ENCODE data around the gene ASPDH. TPM values are rescaled to one million over a fixed set of nuclear protein-coding genes. Genes with fewer than 3 reads are reported as not detected.
A peak's percentile ranks its signal among the peaks of the same experiment; 100 is the strongest.

Gene ASPDH
- total RNA-seq, 1 experiment from 2014 or later, result not detected

DNA sequence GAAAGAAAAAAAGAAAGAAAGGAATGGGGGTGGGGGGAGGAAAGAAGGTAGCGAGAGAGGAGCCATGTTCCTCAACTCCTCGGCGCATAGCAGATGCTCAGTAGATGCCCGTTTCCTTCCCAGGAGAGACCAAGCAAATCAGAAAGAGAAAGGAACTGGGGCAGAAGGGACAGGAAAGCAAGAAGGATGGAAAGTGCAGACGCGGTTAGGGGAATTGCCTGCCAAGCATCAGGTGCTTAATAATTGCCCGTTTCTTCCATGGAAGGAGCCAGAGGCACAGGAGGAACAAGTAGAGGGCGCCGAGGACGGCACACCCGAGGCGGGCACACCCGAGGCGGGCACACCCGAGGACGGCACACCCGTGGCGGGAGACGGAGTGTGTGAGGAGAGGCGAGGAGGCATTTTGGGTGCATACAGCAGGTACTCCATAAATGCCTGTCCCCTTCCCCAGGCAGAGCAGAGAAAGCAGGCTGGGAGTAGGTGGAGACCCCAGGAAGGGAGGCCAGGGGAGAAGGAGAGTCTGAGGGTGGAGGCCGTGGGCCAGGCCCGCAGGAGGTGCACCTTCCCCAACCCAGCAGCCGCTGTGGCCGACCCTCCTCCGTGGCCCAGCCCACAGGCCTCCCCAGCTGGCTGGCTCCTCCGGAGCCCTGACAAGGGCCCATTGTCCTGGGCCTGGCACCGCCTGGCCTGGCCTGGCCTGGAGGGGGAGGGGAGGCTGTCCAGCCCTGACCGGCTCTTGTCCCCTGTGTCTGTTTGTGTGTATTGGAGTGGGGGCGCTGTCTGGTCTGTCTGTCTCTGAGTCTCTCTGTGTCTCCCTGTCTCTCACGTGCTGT lies 17.3 kb downstream of the ASPDH start:
- Histone ChIP-seq H3K9me3 (ENCODE audit: control insufficient read depth, low read depth, low read length) (no peaks in the 10 kb centered on the region), H2BK120ac (ENCODE audit: low read depth, low read length, poor library complexity, severe bottlenecking) (no peak overlapping the region), H2BK15ac (ENCODE audit: low read depth, low read length) (no peak overlapping the region), H3K79me2 (ENCODE audit: insufficient read depth, low read length) (no peaks in the 10 kb centered on the region), H3K9ac (ENCODE audit: extremely low read depth, insufficient read length, low read length) (no peak overlapping the region), H2BK12ac (ENCODE audit: insufficient read length, low read depth, low read length) (no peak overlapping the region), H3K14ac (ENCODE audit: insufficient read depth, low read length) (no peak overlapping the region), H4K20me1 (ENCODE audit: control insufficient read depth, insufficient read depth, insufficient read length) (no peaks in the 10 kb centered on the region), H3T11ph (ENCODE audit: low read length) (no peak overlapping the region), H3K23ac (ENCODE audit: insufficient read length, low read depth, low read length) (no peak overlapping the region), H3K56ac (ENCODE audit: insufficient read length, low read depth, low read length) (no peak overlapping the region), H4K5ac (ENCODE audit: insufficient read length, low read depth, low read length) (no peak overlapping the region), H3K27me3 (ENCODE audit: insufficient read depth, low read length) (peaks cover 30% of the 10 kb centered on the region; the same call in 1 of the 2 replicates), H3K18ac (ENCODE audit: insufficient read length, low read depth, low read length) (no peak overlapping the region), H2AFZ (ENCODE audit: low read length) (no peak overlapping the region), H3K79me1 (ENCODE audit: insufficient read depth, low read depth, low read length, poor library complexity, severe bottlenecking) (no peaks in the 10 kb centered on the region), H3K27ac (ENCODE audit: insufficient read length, low read depth, low read length) (no peak overlapping the region), H2AK5ac (ENCODE audit: insufficient read length, low read length) (no peak overlapping the region), H4K8ac (replicated peaks; ENCODE audit: insufficient read length, low read depth, low read length) (no peak overlapping the region), H3K4me1 (ENCODE audit: insufficient read depth, low read length) (peaks cover 4% of the 10 kb centered on the region; the same call in 1 of the 2 replicates), H3K4me2 (ENCODE audit: insufficient read depth, insufficient read length, low read length) (no peak overlapping the region), H2BK5ac (ENCODE audit: insufficient read length, low read length) (no peak overlapping the region), H3K23me2 (ENCODE audit: insufficient read length, low read depth, low read length, poor library complexity, severe bottlenecking) (peaks cover 8% of the 10 kb centered on the region), H3K4ac (ENCODE audit: low read depth, low read length) (no peak overlapping the region), H4K91ac (ENCODE audit: insufficient read length, low read depth, low read length) (no peak overlapping the region), H2BK20ac (ENCODE audit: low read depth, low read length, poor library complexity, severe bottlenecking) (no peak overlapping the region)
- TF ChIP-seq, protein P1, sequence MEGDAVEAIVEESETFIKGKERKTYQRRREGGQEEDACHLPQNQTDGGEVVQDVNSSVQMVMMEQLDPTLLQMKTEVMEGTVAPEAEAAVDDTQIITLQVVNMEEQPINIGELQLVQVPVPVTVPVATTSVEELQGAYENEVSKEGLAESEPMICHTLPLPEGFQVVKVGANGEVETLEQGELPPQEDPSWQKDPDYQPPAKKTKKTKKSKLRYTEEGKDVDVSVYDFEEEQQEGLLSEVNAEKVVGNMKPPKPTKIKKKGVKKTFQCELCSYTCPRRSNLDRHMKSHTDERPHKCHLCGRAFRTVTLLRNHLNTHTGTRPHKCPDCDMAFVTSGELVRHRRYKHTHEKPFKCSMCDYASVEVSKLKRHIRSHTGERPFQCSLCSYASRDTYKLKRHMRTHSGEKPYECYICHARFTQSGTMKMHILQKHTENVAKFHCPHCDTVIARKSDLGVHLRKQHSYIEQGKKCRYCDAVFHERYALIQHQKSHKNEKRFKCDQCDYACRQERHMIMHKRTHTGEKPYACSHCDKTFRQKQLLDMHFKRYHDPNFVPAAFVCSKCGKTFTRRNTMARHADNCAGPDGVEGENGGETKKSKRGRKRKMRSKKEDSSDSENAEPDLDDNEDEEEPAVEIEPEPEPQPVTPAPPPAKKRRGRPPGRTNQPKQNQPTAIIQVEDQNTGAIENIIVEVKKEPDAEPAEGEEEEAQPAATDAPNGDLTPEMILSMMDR (conservative IDR thresholded peaks at IDR 0.05), result no peak
- Mint-ChIP-seq H3K9me3 (peaks cover 2% of the 10 kb centered on the region in 2 experiments; a peak in 1 of 5 replicates), H3K36me3 (ENCODE audit: insufficient read depth in 1 of 3, low read depth in 3 of 3) (no peaks in the 10 kb centered on the region; a peak in 1 of 7 replicates), H3K4me1 (peaks cover 10 to 18% of the 10 kb centered on the region in 2 experiments), H3K27me3 (ENCODE audit: low read depth) (peaks cover 56% of the 10 kb centered on the region), H3K4me3 (peak overlapping the region in 1 of 2 experiments; percentile 8; a peak in 2 of 5 replicates), H3K27ac (peak overlapping the region in 1 of 3 experiments; percentile 49; a peak in 1 of 7 replicates)
- peak; percentile 71 for DNase-seq
- no CpG with 5 or more reads among the region's 30 CpGs for WGBS (ENCODE audit: extremely low coverage, insufficient read length, low lambda C conversion rate)
